Activated CD8-positive, alpha-beta memory T cell treated with anti-CD3 and anti-CD28 coated beads for 4 hours (primary cell): Measurements from ENCODE around the gene SCNN1G.

Experiments
- DNase-seq, 2 donors: peaks; one replicate each; pipeline ENCODE4 v3.0.0-alpha.2; 2020; ENCODE audit warnings: low read depth in 2 of 2

The SCNN1G gene

GRCh38 chr16:23196539-23196938, 14.0 kb downstream of the SCNN1G start:
- DNase-seq = no peak

- no peak for DNase-seq
Observed at GRCh38 chr16:23202166-23202565, 19.6 kb downstream of the SCNN1G start.

- no peak for DNase-seq
Observed at GRCh38 chr16:23206986-23207385, 24.4 kb downstream of the SCNN1G start.

GRCh38 chr16:23207485-23207884, 24.9 kb downstream of the SCNN1G start:
- no peak for DNase-seq

GRCh38 chr16:23209606-23210005, 27.1 kb downstream of the SCNN1G start:
- no peak for DNase-seq

- no peak for DNase-seq
Observed at GRCh38 chr16:23213831-23214230, 31.3 kb downstream of the SCNN1G start.

GRCh38 chr16:23214796-23215195, 32.3 kb downstream of the SCNN1G start:
- DNase-seq = no peak

GRCh38 chr16:23215435-23215834, 32.9 kb downstream of the SCNN1G start:
- DNase-seq = no peak

- no peak for DNase-seq
Observed at GRCh38 chr16:23216658-23217246, 34.2 kb downstream of the SCNN1G start.

- DNase-seq = no peak
Observed at GRCh38 chr16:23217646-23218045, 35.1 kb downstream of the SCNN1G start.

GRCh38 chr16:23222929-23223328, 40.4 kb downstream of the SCNN1G start:
- DNase-seq = no peak

- no peak for DNase-seq
Observed at GRCh38 chr16:23223368-23223767, 40.8 kb downstream of the SCNN1G start.

GRCh38 chr16:23225109-23225508, 42.6 kb downstream of the SCNN1G start:
- no peak for DNase-seq

GRCh38 chr16:23225634-23226033, 43.1 kb downstream of the SCNN1G start:
- DNase-seq = no peak

GRCh38 chr16:23227529-23227928, 45.0 kb downstream of the SCNN1G start:
- no peak for DNase-seq

GRCh38 chr16:23229714-23230113, 47.2 kb downstream of the SCNN1G start:
- DNase-seq = no peak

GRCh38 chr16:23232806-23233205, 50.3 kb downstream of the SCNN1G start:
- DNase-seq = no peak

- no peak for DNase-seq
Observed at GRCh38 chr16:23235176-23235575, 52.6 kb downstream of the SCNN1G start.

GRCh38 chr16:23236983-23237382, 54.4 kb downstream of the SCNN1G start:
- no peak for DNase-seq

- DNase-seq = no peak
Observed at GRCh38 chr16:23240994-23241393, 58.4 kb downstream of the SCNN1G start.

GRCh38 chr16:23244122-23244521, 61.6 kb downstream of the SCNN1G start:
- DNase-seq = no peak

- no peak for DNase-seq
Observed at GRCh38 chr16:23245268-23245667, 62.7 kb downstream of the SCNN1G start.

GRCh38 chr16:23248261-23249194, 66.0 kb downstream of the SCNN1G start:
- no peak for DNase-seq
